Left renal pelvis (tissue), 4 donors: ENCODE data around the gene CCR7. TPM values are rescaled to one million over a fixed set of nuclear protein-coding genes. Genes with fewer than 3 reads are reported as not detected.

ENCODE experiments used
- DNase-seq, 4 donors: peaks; one replicate each; pipeline ENCODE4 v3.0.0-alpha.2; 2013; ENCODE audit warnings: low read depth in 4 of 4, low spot score in 3 of 4
- polyA plus RNA-seq, 4 donors: library from polyadenylated mRNA; unstranded; fragments of 120-200 nt; gene quantifications; one replicate each; pipeline ENCODE4 v1.2.1, GENCODE V29; 2013; ENCODE audit not compliant: insufficient read length in 4 of 4

Gene CCR7
- polyA plus RNA-seq, 4 donors = 0.14 to 0.53 (median 0.44) TPM

- no peak for DNase-seq
Observed at GRCh38 chr17:40538936-40539705, 26.2 kb downstream of the CCR7 start.

GRCh38 chr17:40538019-40538935 lies 27.0 kb downstream of the CCR7 start:
- DNase-seq = no peak

GRCh38 chr17:40536295-40537171 lies 28.7 kb downstream of the CCR7 start:
- no peak for DNase-seq

- no peak for DNase-seq
Observed at GRCh38 chr17:40535924-40536294, 29.4 kb downstream of the CCR7 start.

GRCh38 chr17:40535438-40535837 lies 29.8 kb downstream of the CCR7 start:
- DNase-seq = no peak

- DNase-seq = no peak
Observed at GRCh38 chr17:40534371-40535189, 30.7 kb downstream of the CCR7 start.

GRCh38 chr17:40533896-40534295 lies 31.4 kb downstream of the CCR7 start:
- DNase-seq = no peak

- DNase-seq = no peak
Observed at GRCh38 chr17:40532520-40533253, 32.6 kb downstream of the CCR7 start.

GRCh38 chr17:40531051-40531991 lies 34.0 kb downstream of the CCR7 start:
- no peak for DNase-seq

GRCh38 chr17:40530531-40530994 lies 34.7 kb downstream of the CCR7 start:
- no peak for DNase-seq

GRCh38 chr17:40529991-40530390 lies 35.3 kb downstream of the CCR7 start:
- no peak for DNase-seq

- DNase-seq = no peak
Observed at GRCh38 chr17:40528692-40529417, 36.4 kb downstream of the CCR7 start.

GRCh38 chr17:40526668-40527067 lies 38.6 kb downstream of the CCR7 start:
- DNase-seq = no peak

- no peak for DNase-seq
Observed at GRCh38 chr17:40525294-40525693, 40.0 kb downstream of the CCR7 start.

- DNase-seq = no peak
Observed at GRCh38 chr17:40524243-40524965, 40.9 kb downstream of the CCR7 start.

- no peak for DNase-seq
Observed at GRCh38 chr17:40522961-40523310, 42.3 kb downstream of the CCR7 start.
